CD4-positive, alpha-beta T cell treated with Interleukin-6 at 100 ng/mL for 8 hours (primary cell): ENCODE data around the gene LOC128125822.

ENCODE experiments used
- DNase-seq: peaks from one replicate; pipeline ENCODE4 v3.0.0-alpha.2; 2020; ENCODE audit warnings: mixed read lengths, low spot score

The LOC128125822 gene

DNA sequence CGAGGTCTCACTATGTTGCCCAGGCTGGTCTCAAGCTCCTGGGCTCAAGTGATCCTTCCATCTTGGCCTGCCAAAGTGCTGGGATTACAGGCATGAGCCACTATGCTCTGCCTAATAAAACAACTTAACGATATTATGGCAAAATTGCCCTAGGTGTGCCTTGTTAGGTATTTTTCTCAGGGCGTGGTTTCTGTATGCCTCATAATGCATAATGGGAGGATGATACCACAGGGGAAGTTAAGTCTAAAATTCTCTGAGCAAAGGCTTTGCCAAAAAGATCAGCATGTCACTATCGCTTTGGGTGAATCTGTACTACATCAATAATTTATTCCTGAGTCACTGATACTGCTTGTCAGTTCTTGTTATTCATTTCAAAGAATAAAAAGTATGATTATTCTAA lies 15.9 kb upstream of the LOC128125822 start:
- no peak for DNase-seq

GRCh38 chr6:63558278-63558677 lies 14.0 kb upstream of the LOC128125822 start:
- DNase-seq = no peak

- no peak for DNase-seq
Observed at GRCh38 chr6:63560801-63561287, 11.4 kb upstream of the LOC128125822 start.

DNA sequence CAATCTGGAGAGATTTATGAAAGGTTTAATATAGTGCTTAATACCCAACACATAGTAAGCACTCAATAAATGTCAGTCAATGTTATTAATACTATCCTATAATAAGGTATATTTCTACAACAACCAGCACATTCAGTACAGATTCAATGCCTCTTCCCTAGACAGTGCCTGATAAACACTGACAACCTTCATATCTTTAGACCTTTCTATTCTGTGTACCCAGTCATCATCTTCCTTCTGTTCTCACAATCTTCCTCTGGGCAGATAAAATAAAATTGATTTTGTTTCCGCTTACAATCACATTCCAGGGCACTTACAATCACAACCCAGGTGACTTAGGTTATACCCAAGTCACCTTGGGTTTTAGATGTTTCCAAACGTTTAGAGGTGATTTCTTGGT lies 11.0 kb upstream of the LOC128125822 start:
- no peak for DNase-seq

GRCh38 chr6:63563235-63563634 lies 9.0 kb upstream of the LOC128125822 start:
- DNase-seq = no peak

- DNase-seq = no peak
Observed at GRCh38 chr6:63565058-63565726, 7.1 kb upstream of the LOC128125822 start.

GRCh38 chr6:63565727-63566596 lies 6.3 kb upstream of the LOC128125822 start:
- no peak for DNase-seq

- DNase-seq = no peak
Observed at GRCh38 chr6:63567966-63568365, 4.3 kb upstream of the LOC128125822 start.

DNA sequence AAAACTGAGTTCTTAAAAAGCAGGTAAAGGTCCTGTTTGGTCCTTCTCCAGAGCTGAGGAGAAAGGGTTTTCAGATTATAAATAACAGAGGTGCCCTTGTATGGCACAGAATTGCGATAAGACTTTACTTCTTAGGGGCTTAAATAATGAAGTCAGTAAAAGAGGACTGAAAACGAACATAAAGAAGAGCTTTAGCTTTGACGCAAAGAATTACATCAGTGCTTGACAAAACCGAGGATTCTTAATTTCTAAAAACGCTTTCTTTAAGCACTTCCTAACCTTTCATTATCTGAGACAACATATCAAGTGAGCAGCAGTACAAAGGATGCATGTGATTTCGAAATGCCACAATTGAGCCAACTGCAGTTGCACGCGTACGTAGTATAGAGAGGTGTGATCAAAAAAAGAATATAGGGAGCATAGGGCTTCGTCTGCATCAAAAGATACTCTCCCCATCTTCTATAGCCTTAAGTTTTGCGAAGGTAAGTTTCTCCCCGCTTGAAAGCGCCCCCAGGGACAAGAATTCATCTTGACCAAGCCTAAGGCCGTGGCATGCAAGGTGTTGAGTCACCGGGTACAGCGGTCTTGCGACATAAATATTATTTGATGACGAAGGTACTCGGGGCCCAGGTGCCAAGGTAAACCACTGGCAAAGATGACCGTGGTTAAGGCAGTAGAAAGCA lies 778 bp upstream of the LOC128125822 start:
- peak; percentile 22 for DNase-seq

- no peak for DNase-seq
Observed at GRCh38 chr6:63572747-63573075, 431 bp downstream of the LOC128125822 start.

GRCh38 chr6:63573076-63573898 lies 1.0 kb downstream of the LOC128125822 start:
- peak; percentile 56 for DNase-seq

DNA sequence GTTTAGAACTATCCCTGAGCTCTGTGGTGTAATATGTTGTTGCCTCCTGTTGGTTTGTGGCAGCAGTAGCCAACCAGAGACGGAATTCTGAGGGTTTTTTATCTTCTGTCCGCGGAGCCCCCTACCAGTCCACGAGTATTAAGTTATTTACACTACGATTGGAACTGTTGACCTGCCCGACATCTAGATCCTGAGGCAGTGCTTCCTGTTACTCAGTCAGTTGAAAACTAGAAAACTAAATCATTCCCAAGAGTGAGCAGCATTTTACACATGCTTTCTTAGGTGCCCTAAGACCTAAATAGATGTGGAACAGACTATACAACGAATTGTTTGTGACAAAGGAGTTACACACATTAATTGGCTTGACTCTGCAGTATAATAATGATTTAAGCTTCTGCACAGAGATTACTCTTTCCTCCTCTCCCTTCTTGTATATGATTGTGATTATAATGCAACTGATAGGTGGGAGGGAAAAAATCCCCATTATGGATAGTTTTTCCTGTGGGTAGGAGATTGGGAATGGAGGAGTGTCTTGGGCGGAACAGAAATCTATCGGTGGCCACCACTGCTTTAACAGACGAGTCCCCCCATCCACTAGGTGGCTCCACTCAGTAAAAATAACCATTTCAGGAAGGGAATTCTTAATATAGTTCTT lies 1.7 kb downstream of the LOC128125822 start:
- peak; percentile 51 for DNase-seq

GRCh38 chr6:63574554-63574900 lies 2.2 kb downstream of the LOC128125822 start:
- no peak for DNase-seq

DNA sequence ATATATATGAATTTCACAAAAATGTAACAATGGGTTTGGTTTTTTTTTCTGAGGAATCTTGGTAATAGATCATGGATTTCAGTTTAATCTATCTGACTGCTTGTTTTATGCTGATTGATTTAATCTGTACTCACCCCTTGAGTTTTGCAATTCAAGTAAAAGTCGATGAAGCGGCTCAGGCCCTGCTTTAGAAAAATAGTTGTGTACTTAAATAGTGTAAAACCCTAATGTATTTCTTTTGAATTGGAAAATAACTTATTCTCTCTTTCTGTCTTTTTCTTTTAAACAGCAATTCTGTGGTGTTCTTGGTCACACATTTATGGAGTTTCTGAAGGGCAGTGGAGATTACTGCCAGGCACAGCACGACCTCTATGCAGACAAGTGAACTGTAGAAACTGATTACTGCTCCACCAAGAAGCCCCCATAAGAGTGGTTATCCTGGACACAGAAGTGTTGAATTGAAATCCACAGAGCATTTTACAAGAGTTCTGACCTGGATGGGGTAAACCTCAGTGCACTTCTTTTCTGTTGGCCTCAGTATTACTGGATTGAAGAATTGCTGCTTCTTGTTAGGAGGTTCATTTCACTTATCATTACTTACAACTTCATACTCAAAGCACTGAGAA lies 4.0 kb downstream of the LOC128125822 start:
- no peak for DNase-seq

GRCh38 chr6:63576985-63577712 lies 4.9 kb downstream of the LOC128125822 start:
- DNase-seq = no peak

- DNase-seq = no peak
Observed at GRCh38 chr6:63578757-63579156, 6.5 kb downstream of the LOC128125822 start.

GRCh38 chr6:63579937-63580703 lies 7.8 kb downstream of the LOC128125822 start:
- no peak for DNase-seq

DNA sequence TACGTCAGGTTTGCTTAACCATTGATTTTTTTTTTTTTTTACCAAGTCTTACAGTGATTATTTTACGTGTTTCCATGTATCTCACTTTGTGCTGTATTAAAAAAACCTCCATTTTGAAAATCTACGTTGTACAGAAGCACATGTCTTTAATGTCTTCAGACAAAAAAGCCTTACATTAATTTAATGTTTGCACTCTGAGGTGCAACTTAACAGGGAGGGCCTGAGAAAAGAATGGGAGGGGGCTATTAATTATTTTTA lies 8.4 kb downstream of the LOC128125822 start:
- DNase-seq = no peak

GRCh38 chr6:63581355-63582013 lies 9.2 kb downstream of the LOC128125822 start:
- DNase-seq = no peak
